K562 (cell line): ENCODE measurements around the gene BMP3. TPM values are rescaled to one million over a fixed set of nuclear protein-coding genes. Genes with fewer than 3 reads are reported as not detected.

Experiments
- ARID1B ChIP-seq: fragments of 450-650 bp; IDR thresholded peaks from 2 replicates; pipeline ENCODE4 v1.6.1; 2016; ENCODE audit warnings: antibody characterized with exemption, mild to moderate bottlenecking, inconsistent platforms
- GTF2F1 ChIP-seq: IDR thresholded peaks from 2 replicates; pipeline ENCODE4 v1.6.1; 2011; ENCODE audit warnings: low read depth, low read length, improper control_type of control experiment
- MAFF ChIP-seq: IDR thresholded peaks from 2 replicates; pipeline ENCODE4 v1.6.1; 2012; ENCODE audit warnings: low read length, improper control_type of control experiment
- SIRT6 ChIP-seq: IDR thresholded peaks from one replicate; pipeline ENCODE4 v1.6.1; 2012; ENCODE audit warnings: low read depth, mild to moderate bottlenecking, control low read depth, inconsistent platforms, low read length, moderate library complexity
- SIX5 ChIP-seq, 2 experiments: IDR thresholded peaks; 2 replicates each; pipeline ENCODE4 v1.6.1; 2011; ENCODE audit warnings: low read length in 2 of 2, borderline replicate concordance in 1 of 2, low read depth in 1 of 2, mild to moderate bottlenecking in 1 of 2, moderate library complexity in 1 of 2; ENCODE audit not compliant: insufficient read depth in 1 of 2
- ZEB2 ChIP-seq: fragments of 450-650 bp; IDR thresholded peaks from 2 replicates; pipeline ENCODE4 v1.6.1; 2016
- ZNF165 ChIP-seq: fragments of 250-450 bp; sonication (Bioruptor Pico); IDR thresholded peaks from 2 replicates; pipeline ENCODE4 v1.4.0; 2020; ENCODE audit warnings: borderline replicate concordance
- ZNF232 ChIP-seq: sonication (generic); formaldehyde crosslinking; IDR thresholded peaks from 2 replicates; pipeline ENCODE4 v1.8.0; 2022; ENCODE audit warnings: mild to moderate bottlenecking, missing genetic modification reagents
- ZNF311 ChIP-seq: fragments of 250-450 bp; sonication (Bioruptor Pico); IDR thresholded peaks from 2 replicates; pipeline ENCODE4 v1.4.0; 2020; ENCODE audit warnings: mild to moderate bottlenecking, moderate library complexity
- polyA plus RNA-seq, 8 experiments: library from polyadenylated mRNA; depleted of rRNA in 4 of 8; stranded (reverse) in 5 of 8; unstranded in 3 of 8; fragments of >200 nt; fragmentation: Nextera tagmentation in 2 of 8; fragmentation: Illumina TruSeq in 1 of 8; extraction: Ambion mirVana in 2 of 8; extraction: Trizol in 1 of 8; gene quantifications; 2 replicates each; pipeline versions ENCODE4 v1.2.1 to v1.2.3, GENCODE V29; 2011 to 2014; ENCODE audit warnings: inconsistent platforms in 1 of 8, missing spikeins in 1 of 8
- total RNA-seq, 7 experiments: library from RNA; depleted of rRNA in 6 of 7; stranded (reverse); fragments of >200 nt in 6 of 7; fragmentation: Illumina TruSeq in 2 of 7; extraction: Trizol in 2 of 7; gene quantifications; 2 replicates each; pipeline versions ENCODE4 v1.2.1 to v1.2.3, GENCODE V29; 2011 to 2021; ENCODE audit warnings: low replicate concordance in 1 of 7
- TF ChIP-seq, protein P1 (sequence below): fragments of 450-650 bp; IDR thresholded peaks from 2 replicates; pipeline ENCODE4 v1.6.1; 2016; ENCODE audit warnings: low read depth
- TF ChIP-seq, protein P2 (sequence below): sonication (generic); formaldehyde crosslinking; IDR thresholded peaks from 2 replicates; pipeline ENCODE4 v1.8.0; 2023; ENCODE audit warnings: mild to moderate bottlenecking, missing genetic modification reagents

The BMP3 gene
- total and polyA plus RNA-seq, 9 of the 15 experiments (the other 6 are each of a cell fraction or from before 2014, with no cell fraction given) = 0.01 TPM; not detected in 8

GRCh38 chr4:81030061-81030980 lies at the start of gene BMP3 (continued):
- TF ChIP-seq, protein P1, sequence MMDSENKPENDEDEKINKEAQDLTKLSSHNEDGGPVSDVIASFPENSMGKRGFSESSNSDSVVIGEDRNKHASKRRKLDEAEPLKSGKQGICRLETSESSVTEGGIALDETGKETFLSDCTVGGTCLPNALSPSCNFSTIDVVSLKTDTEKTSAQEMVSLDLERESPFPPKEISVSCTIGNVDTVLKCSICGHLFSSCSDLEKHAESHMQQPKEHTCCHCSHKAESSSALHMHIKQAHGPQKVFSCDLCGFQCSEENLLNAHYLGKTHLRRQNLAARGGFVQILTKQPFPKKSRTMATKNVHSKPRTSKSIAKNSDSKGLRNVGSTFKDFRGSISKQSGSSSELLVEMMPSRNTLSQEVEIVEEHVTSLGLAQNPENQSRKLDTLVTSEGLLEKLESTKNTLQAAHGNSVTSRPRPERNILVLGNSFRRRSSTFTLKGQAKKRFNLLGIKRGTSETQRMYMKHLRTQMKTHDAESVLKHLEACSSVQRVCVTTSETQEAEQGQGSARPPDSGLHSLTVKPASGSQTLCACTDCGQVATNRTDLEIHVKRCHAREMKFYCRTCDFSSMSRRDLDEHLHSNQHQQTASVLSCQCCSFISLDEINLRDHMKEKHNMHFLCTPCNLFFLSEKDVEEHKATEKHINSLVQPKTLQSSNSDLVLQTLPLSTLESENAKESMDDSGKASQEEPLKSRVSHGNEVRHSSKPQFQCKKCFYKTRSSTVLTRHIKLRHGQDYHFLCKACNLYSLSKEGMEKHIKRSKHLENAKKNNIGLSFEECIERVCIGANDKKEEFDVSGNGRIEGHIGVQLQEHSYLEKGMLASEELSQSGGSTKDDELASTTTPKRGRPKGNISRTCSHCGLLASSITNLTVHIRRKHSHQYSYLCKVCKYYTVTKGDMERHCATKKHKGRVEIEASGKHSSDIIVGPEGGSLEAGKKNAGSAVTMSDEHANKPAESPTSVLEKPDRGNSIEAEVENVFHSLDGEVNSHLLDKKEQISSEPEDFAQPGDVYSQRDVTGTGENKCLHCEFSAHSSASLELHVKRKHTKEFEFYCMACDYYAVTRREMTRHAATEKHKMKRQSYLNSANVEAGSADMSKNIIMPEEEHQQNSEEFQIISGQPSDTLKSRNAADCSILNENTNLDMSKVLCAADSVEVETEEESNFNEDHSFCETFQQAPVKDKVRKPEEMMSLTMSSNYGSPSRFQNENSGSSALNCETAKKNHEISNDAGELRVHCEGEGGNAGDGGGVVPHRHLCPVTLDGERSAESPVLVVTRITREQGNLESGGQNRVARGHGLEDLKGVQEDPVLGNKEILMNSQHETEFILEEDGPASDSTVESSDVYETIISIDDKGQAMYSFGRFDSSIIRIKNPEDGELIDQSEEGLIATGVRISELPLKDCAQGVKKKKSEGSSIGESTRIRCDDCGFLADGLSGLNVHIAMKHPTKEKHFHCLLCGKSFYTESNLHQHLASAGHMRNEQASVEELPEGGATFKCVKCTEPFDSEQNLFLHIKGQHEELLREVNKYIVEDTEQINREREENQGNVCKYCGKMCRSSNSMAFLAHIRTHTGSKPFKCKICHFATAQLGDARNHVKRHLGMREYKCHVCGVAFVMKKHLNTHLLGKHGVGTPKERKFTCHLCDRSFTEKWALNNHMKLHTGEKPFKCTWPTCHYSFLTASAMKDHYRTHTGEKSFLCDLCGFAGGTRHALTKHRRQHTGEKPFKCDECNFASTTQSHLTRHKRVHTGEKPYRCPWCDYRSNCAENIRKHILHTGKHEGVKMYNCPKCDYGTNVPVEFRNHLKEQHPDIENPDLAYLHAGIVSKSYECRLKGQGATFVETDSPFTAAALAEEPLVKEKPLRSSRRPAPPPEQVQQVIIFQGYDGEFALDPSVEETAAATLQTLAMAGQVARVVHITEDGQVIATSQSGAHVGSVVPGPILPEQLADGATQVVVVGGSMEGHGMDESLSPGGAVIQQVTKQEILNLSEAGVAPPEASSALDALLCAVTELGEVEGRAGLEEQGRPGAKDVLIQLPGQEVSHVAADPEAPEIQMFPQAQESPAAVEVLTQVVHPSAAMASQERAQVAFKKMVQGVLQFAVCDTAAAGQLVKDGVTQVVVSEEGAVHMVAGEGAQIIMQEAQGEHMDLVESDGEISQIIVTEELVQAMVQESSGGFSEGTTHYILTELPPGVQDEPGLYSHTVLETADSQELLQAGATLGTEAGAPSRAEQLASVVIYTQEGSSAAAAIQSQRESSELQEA = no peak
- TF ChIP-seq ZEB2 (no peak), GTF2F1 (no peak), SIRT6 (no peak), ZNF165 (CRISPR knock-in tag) (no peak), ZNF232 (no peak), ZNF311 (CRISPR knock-in tag) (no peak), MAFF (no peak), ARID1B (no peak), SIX5 (IDR thresholded peaks at IDR 0.05; ENCODE audit: borderline replicate concordance in 1 of 2, insufficient read depth in 1 of 2, low read depth in 1 of 2, low read length in 2 of 2) (no peak)
- TF ChIP-seq, protein P2, sequence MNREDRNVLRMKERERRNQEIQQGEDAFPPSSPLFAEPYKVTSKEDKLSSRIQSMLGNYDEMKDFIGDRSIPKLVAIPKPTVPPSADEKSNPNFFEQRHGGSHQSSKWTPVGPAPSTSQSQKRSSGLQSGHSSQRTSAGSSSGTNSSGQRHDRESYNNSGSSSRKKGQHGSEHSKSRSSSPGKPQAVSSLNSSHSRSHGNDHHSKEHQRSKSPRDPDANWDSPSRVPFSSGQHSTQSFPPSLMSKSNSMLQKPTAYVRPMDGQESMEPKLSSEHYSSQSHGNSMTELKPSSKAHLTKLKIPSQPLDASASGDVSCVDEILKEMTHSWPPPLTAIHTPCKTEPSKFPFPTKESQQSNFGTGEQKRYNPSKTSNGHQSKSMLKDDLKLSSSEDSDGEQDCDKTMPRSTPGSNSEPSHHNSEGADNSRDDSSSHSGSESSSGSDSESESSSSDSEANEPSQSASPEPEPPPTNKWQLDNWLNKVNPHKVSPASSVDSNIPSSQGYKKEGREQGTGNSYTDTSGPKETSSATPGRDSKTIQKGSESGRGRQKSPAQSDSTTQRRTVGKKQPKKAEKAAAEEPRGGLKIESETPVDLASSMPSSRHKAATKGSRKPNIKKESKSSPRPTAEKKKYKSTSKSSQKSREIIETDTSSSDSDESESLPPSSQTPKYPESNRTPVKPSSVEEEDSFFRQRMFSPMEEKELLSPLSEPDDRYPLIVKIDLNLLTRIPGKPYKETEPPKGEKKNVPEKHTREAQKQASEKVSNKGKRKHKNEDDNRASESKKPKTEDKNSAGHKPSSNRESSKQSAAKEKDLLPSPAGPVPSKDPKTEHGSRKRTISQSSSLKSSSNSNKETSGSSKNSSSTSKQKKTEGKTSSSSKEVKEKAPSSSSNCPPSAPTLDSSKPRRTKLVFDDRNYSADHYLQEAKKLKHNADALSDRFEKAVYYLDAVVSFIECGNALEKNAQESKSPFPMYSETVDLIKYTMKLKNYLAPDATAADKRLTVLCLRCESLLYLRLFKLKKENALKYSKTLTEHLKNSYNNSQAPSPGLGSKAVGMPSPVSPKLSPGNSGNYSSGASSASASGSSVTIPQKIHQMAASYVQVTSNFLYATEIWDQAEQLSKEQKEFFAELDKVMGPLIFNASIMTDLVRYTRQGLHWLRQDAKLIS (CRISPR knock-in tag) = no peak
